GM18861 (cell line): Measurements from ENCODE around the gene TAGLN.
"Not testable (repeated sequence)": the region's sequence is repeated elsewhere in the genome, so short reads cannot be mapped to it uniquely, and the experiment has no call there.

ENCODE experiments used
- ATAC-seq: cut with Tn5 transposase; IDR thresholded peaks from one replicate; pipeline ENCODE4 v1.9.1; 2021; ENCODE audit not compliant: unreplicated experiment

The TAGLN gene

GRCh38 chr11:117195258-117195657 lies 3.9 kb upstream of the TAGLN start:
- ATAC-seq: no peak

- ATAC-seq: no peak
Observed at GRCh38 chr11:117195761-117196160, 3.4 kb upstream of the TAGLN start.

- ATAC-seq: no peak
Observed at GRCh38 chr11:117197006-117197405, 2.2 kb upstream of the TAGLN start.

GRCh38 chr11:117197516-117198456 lies 1.4 kb upstream of the TAGLN start:
- no peak for ATAC-seq

- no peak for ATAC-seq
Observed at GRCh38 chr11:117198613-117199012, 557 bp upstream of the TAGLN start.

GRCh38 chr11:117199916-117200812 lies 994 bp downstream of the TAGLN start:
- ATAC-seq: no peak

- ATAC-seq: no peak
Observed at GRCh38 chr11:117200813-117201657, 1.9 kb downstream of the TAGLN start.

- ATAC-seq: no peak
Observed at GRCh38 chr11:117201658-117202305, 2.6 kb downstream of the TAGLN start.

GRCh38 chr11:117202386-117203068 lies 3.4 kb downstream of the TAGLN start:
- ATAC-seq: no peak

- ATAC-seq: no peak
Observed at GRCh38 chr11:117203069-117203407, 3.9 kb downstream of the TAGLN start.

- ATAC-seq: no peak
Observed at GRCh38 chr11:117204283-117205080, 5.3 kb downstream of the TAGLN start.

GRCh38 chr11:117205211-117205818 lies 6.1 kb downstream of the TAGLN start:
- ATAC-seq: no peak

- not testable (repeated sequence) for ATAC-seq
Observed at GRCh38 chr11:117206111-117206510, 6.9 kb downstream of the TAGLN start.

- not testable (repeated sequence) for ATAC-seq
Observed at GRCh38 chr11:117206859-117207258, 7.7 kb downstream of the TAGLN start.

GRCh38 chr11:117207481-117207880 lies 8.3 kb downstream of the TAGLN start:
- not testable (repeated sequence) for ATAC-seq

GRCh38 chr11:117208710-117209109 lies 9.5 kb downstream of the TAGLN start:
- ATAC-seq: not testable (repeated sequence)

GRCh38 chr11:117209351-117210125 lies 10.4 kb downstream of the TAGLN start:
- not testable (repeated sequence) for ATAC-seq

GRCh38 chr11:117210620-117211019 lies 11.4 kb downstream of the TAGLN start:
- no peak for ATAC-seq
